Gastrocnemius medialis (tissue), 4 donors: Measurements from ENCODE around the gene DYNLT2.
A peak's percentile ranks its signal among the peaks of the same experiment; 100 is the strongest.

ENCODE experiments used
- POLR2A ChIP-seq, 2 donors: fragments of 450-650 bp; IDR thresholded peaks; one replicate each; pipeline ENCODE4 v1.6.1; 2017; ENCODE audit warnings: antibody characterized with exemption in 2 of 2, mild to moderate bottlenecking in 2 of 2, moderate library complexity in 2 of 2
- TF ChIP-seq, protein P1 (sequence below), 5 experiments: fragments of 450-650 bp in 3 of 5; fragments of 200-600 bp in 2 of 5; sonication (generic) in 2 of 5; IDR thresholded peaks in 4 of 5; conservative IDR thresholded peaks in 1 of 5; 1 replicate in 4 of 5; 2 replicates in 1 of 5; pipeline ENCODE4 v1.5.1; 2016 to 2019; ENCODE audit warnings: antibody characterized with exemption in 5 of 5, mild to moderate bottlenecking in 3 of 5, moderate library complexity in 3 of 5

DNA sequence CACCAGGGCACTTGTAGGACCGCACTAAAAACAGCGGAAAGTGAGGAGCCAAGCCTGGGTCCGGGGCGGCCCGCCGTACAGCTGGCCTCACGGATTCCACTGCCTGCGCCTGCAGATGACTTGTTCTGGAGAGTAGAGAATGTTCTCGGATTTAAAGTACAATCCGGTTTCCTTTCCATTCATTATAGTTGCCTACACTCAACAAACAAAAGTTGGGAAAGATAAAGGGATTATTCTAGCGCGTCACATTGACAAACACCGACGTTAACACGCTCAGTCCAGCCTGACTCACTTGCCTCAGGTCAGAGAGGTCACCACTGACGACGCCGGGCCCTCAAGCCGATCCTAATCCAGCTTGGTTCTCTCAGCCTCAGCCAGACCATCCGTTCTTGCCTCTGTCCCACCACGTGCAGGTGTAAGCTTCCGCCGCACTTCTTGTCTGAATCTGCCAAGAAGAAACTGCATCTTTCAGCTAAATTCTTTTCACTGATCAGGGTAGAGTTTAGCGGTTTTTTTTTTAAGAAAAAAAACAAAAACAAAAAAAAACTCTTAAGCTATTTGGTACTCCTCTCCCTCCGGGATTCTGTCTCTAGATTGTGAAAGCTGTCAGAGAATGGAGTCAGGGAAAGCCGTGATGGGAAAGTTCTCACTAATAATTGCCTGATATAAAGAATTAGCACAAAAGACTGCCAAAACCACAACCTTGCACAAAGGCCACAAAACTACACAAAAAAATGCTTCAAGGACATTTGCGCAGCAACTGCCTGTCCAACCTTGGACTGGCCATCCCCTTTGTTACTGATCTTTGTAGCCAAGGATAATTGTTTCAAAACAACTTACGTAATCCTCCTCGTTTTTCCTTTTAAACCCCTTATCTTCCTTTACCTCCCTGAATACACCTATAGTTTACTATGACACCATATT is 26.0 kb downstream of the DYNLT2 start:
- TF ChIP-seq, protein P1, sequence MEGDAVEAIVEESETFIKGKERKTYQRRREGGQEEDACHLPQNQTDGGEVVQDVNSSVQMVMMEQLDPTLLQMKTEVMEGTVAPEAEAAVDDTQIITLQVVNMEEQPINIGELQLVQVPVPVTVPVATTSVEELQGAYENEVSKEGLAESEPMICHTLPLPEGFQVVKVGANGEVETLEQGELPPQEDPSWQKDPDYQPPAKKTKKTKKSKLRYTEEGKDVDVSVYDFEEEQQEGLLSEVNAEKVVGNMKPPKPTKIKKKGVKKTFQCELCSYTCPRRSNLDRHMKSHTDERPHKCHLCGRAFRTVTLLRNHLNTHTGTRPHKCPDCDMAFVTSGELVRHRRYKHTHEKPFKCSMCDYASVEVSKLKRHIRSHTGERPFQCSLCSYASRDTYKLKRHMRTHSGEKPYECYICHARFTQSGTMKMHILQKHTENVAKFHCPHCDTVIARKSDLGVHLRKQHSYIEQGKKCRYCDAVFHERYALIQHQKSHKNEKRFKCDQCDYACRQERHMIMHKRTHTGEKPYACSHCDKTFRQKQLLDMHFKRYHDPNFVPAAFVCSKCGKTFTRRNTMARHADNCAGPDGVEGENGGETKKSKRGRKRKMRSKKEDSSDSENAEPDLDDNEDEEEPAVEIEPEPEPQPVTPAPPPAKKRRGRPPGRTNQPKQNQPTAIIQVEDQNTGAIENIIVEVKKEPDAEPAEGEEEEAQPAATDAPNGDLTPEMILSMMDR (IDR thresholded peaks at IDR 0.05 in 4 of 5, conservative IDR thresholded peaks at IDR 0.05 in 1 of 5), result no peak
- TF ChIP-seq POLR2A (IDR thresholded peaks at IDR 0.05), result peak; percentile 29 to 31
